H9 (cell line): ENCODE measurements around the gene RHBDD1. TPM values are rescaled to one million over a fixed set of nuclear protein-coding genes. Genes with fewer than 3 reads are reported as not detected.

ENCODE experiments used
- DNase-seq: peaks from one replicate; pipeline ENCODE4 v3.0.0-alpha.2; 2017
- H2AFZ ChIP-seq: one replicate; pipeline ENCODE4 v1.6.1; 2013; ENCODE audit warnings: mild to moderate bottlenecking, low read length, control low read depth, moderate library complexity
- H2AK5ac ChIP-seq: 2 replicates; pipeline ENCODE4 v1.6.1; 2013; ENCODE audit warnings: low read length, control low read depth, mixed read lengths; ENCODE audit not compliant: insufficient read length
- H2BK120ac ChIP-seq: one replicate; pipeline ENCODE4 v1.6.1; 2013; ENCODE audit warnings: low read depth, mild to moderate bottlenecking, low read length, control low read depth, inconsistent platforms; ENCODE audit not compliant: poor library complexity, severe bottlenecking
- H2BK12ac ChIP-seq: 2 replicates; pipeline ENCODE4 v1.6.1; 2013; ENCODE audit warnings: low read length, control low read depth, mixed read lengths, low read depth; ENCODE audit not compliant: insufficient read length
- H2BK15ac ChIP-seq: 2 replicates; pipeline ENCODE4 v1.6.1; 2013; ENCODE audit warnings: low read depth, low read length, control low read depth
- H2BK20ac ChIP-seq: one replicate; pipeline ENCODE4 v1.6.1; 2013; ENCODE audit warnings: low read depth, mild to moderate bottlenecking, low read length, control low read depth, inconsistent platforms; ENCODE audit not compliant: poor library complexity, severe bottlenecking
- H2BK5ac ChIP-seq: 2 replicates; pipeline ENCODE4 v1.6.1; 2013; ENCODE audit warnings: low read length, control low read depth, mixed read lengths; ENCODE audit not compliant: insufficient read length
- H3K14ac ChIP-seq: 2 replicates; pipeline ENCODE4 v1.6.1; 2013; ENCODE audit warnings: low read length, control low read depth; ENCODE audit not compliant: insufficient read depth
- H3K18ac ChIP-seq: 2 replicates; pipeline ENCODE4 v1.6.1; 2013; ENCODE audit warnings: low read depth, mild to moderate bottlenecking, mixed read lengths, low read length, control low read depth; ENCODE audit not compliant: insufficient read length
- H3K23ac ChIP-seq: 2 replicates; pipeline ENCODE4 v1.6.1; 2013; ENCODE audit warnings: low read length, control low read depth, mixed read lengths, low read depth; ENCODE audit not compliant: insufficient read length
- H3K23me2 ChIP-seq: 2 replicates; pipeline ENCODE4 v1.6.1; 2013; ENCODE audit warnings: low read depth, mild to moderate bottlenecking, mixed read lengths, low read length, control low read depth; ENCODE audit not compliant: insufficient read length, poor library complexity, severe bottlenecking
- H3K27ac ChIP-seq: 2 replicates; pipeline ENCODE4 v1.5.1; 2013; ENCODE audit warnings: low read length, control low read depth, mixed read lengths, low read depth; ENCODE audit not compliant: insufficient read length
- H3K27me3 ChIP-seq: 2 replicates; pipeline ENCODE4 v1.6.1; 2013; ENCODE audit warnings: low read length, control low read depth, inconsistent platforms; ENCODE audit not compliant: insufficient read depth
- H3K4ac ChIP-seq: 2 replicates; pipeline ENCODE4 v1.6.1; 2013; ENCODE audit warnings: low read depth, mild to moderate bottlenecking, control low read depth, inconsistent platforms, low read length, moderate library complexity
- H3K4me1 ChIP-seq: 2 replicates; pipeline ENCODE4 v1.6.1; 2013; ENCODE audit warnings: low read length, control low read depth, inconsistent platforms; ENCODE audit not compliant: insufficient read depth
- H3K4me2 ChIP-seq: 2 replicates; pipeline ENCODE4 v1.6.1; 2013; ENCODE audit warnings: low read length, control low read depth, mixed read lengths; ENCODE audit not compliant: insufficient read length, insufficient read depth
- H3K56ac ChIP-seq: 2 replicates; pipeline ENCODE4 v1.6.1; 2013; ENCODE audit warnings: low read depth, mild to moderate bottlenecking, mixed read lengths, low read length, control low read depth; ENCODE audit not compliant: insufficient read length
- H3K79me1 ChIP-seq: 2 replicates; pipeline ENCODE4 v1.6.1; 2013; ENCODE audit warnings: low read depth, mild to moderate bottlenecking, moderate library complexity, low read length, control low read depth, inconsistent platforms; ENCODE audit not compliant: insufficient read depth, poor library complexity, severe bottlenecking
- H3K79me2 ChIP-seq: 2 replicates; pipeline ENCODE4 v1.6.1; 2013; ENCODE audit warnings: low read length, control low read depth, inconsistent platforms; ENCODE audit not compliant: insufficient read depth
- H3K9ac ChIP-seq: 2 replicates; pipeline ENCODE4 v1.6.1; 2013; ENCODE audit warnings: low read length, control low read depth, mixed read lengths; ENCODE audit not compliant: insufficient read length; ENCODE audit errors: extremely low read depth
- H3K9me3 ChIP-seq: one replicate; pipeline ENCODE4 v1.6.1; 2013; ENCODE audit warnings: low read depth, low read length, inconsistent platforms; ENCODE audit not compliant: control insufficient read depth
- H3T11ph ChIP-seq: one replicate; pipeline ENCODE4 v1.6.1; 2013; ENCODE audit warnings: mild to moderate bottlenecking, low read length, control low read depth, inconsistent platforms
- H4K20me1 ChIP-seq: one replicate; pipeline ENCODE4 v1.6.1; 2013; ENCODE audit not compliant: control insufficient read depth, insufficient read length, insufficient read depth
- H4K5ac ChIP-seq: 2 replicates; pipeline ENCODE4 v1.6.1; 2013; ENCODE audit warnings: low read depth, mild to moderate bottlenecking, mixed read lengths, low read length, control low read depth; ENCODE audit not compliant: insufficient read length
- H4K8ac ChIP-seq: replicated peaks from 2 replicates; pipeline ENCODE4 v1.6.1; 2013; ENCODE audit warnings: low read length, control low read depth, mixed read lengths, low read depth; ENCODE audit not compliant: insufficient read length
- H4K91ac ChIP-seq: 2 replicates; pipeline ENCODE4 v1.6.1; 2013; ENCODE audit warnings: low read depth, mild to moderate bottlenecking, moderate library complexity, mixed read lengths, low read length, control low read depth; ENCODE audit not compliant: insufficient read length
- H3K27ac Mint-ChIP-seq, 3 experiments: 2 replicates in 2 of 3; 3 replicates in 1 of 3; pipeline ENCODE4 v1.8.0; 2020 to 2021; ENCODE audit warnings: mixed read lengths in 3 of 3, mild to moderate bottlenecking in 1 of 3, moderate library complexity in 1 of 3
- H3K27me3 Mint-ChIP-seq: 2 replicates; pipeline ENCODE4 v1.8.0; 2021; ENCODE audit warnings: low read depth, mild to moderate bottlenecking, moderate library complexity, mixed read lengths
- H3K36me3 Mint-ChIP-seq, 3 experiments: 2 replicates in 2 of 3; 3 replicates in 1 of 3; pipeline ENCODE4 v1.8.0; 2020 to 2021; ENCODE audit warnings: low read depth in 3 of 3, mixed read lengths in 3 of 3; ENCODE audit not compliant: insufficient read depth in 1 of 3
- H3K4me1 Mint-ChIP-seq, 2 experiments: 2 replicates each; pipeline ENCODE4 v1.8.0; 2020; ENCODE audit warnings: mixed read lengths in 2 of 2
- H3K4me3 Mint-ChIP-seq, 2 experiments: 2 replicates in 1 of 2; 3 replicates in 1 of 2; pipeline ENCODE4 v1.8.0; 2020 to 2021; ENCODE audit warnings: mild to moderate bottlenecking in 2 of 2, mixed read lengths in 2 of 2, moderate library complexity in 1 of 2
- H3K9me3 Mint-ChIP-seq, 2 experiments: 2 replicates in 1 of 2; 3 replicates in 1 of 2; pipeline ENCODE4 v1.8.0; 2020; ENCODE audit warnings: mild to moderate bottlenecking in 2 of 2, mixed read lengths in 2 of 2, moderate library complexity in 1 of 2
- CTCF ChIP-seq: fragments of 200-600 bp; sonication (generic); conservative IDR thresholded peaks from 3 replicates; pipeline ENCODE4 v1.8.0; 2021; ENCODE audit warnings: antibody characterized with exemption, mild to moderate bottlenecking
- WGBS: extraction: QIAGEN DNeasy Blood & Tissue Kit; methylation state at CpG from one replicate; pipeline ENCODE4 v1.1.7; 2013; ENCODE audit warnings: missing lambda C conversion rate, low lambda C conversion rate, mixed read lengths; ENCODE audit not compliant: insufficient read length; ENCODE audit errors: extremely low coverage; 5-methylcytosine and 5-hydroxymethylcytosine counted together
- total RNA-seq: library from RNA; stranded (reverse); gene quantifications from 2 replicates; pipeline ENCODE4 v1.2.1, GENCODE V29; 2021

Gene RHBDD1
- total RNA-seq, 1 experiment from 2014 or later, result 24.9 TPM

GRCh38 chr2:226875438-226876225 lies 39.8 kb downstream of the RHBDD1 start:
- no peak overlapping the region for H2BK12ac ChIP-seq
- H4K5ac ChIP-seq, result no peak overlapping the region
- H3K4me3 Mint-ChIP-seq, result no peak overlapping the region
- H3K36me3 Mint-ChIP-seq, result peaks cover 0 to 3% (median 0%) of the 10 kb centered on the region in 3 experiments; a peak in 2 of 7 replicates
- H3K27ac ChIP-seq, result no peak overlapping the region
- H3K4me2 ChIP-seq, result no peak overlapping the region
- no peak overlapping the region for H3T11ph ChIP-seq
- H2BK5ac ChIP-seq, result no peak overlapping the region
- no peak overlapping the region for H3K18ac ChIP-seq
- no peaks in the 10 kb centered on the region for H3K27me3 ChIP-seq
- H4K8ac ChIP-seq, result no peak overlapping the region
- H2AK5ac ChIP-seq, result no peak overlapping the region
- H4K20me1 ChIP-seq, result no peaks in the 10 kb centered on the region
- no peak overlapping the region for H3K56ac ChIP-seq
- no peaks in the 10 kb centered on the region for H3K9me3 Mint-ChIP-seq
- no peak for DNase-seq
- H4K91ac ChIP-seq, result no peak overlapping the region
- H3K23ac ChIP-seq, result no peak overlapping the region
- H2AFZ ChIP-seq, result no peak overlapping the region
- no peak for TF ChIP-seq CTCF
- no peak overlapping the region for H2BK120ac ChIP-seq
- no peak overlapping the region for H2BK15ac ChIP-seq
- no peaks in the 10 kb centered on the region for H3K9me3 ChIP-seq
- no peaks in the 10 kb centered on the region for H3K27me3 Mint-ChIP-seq
- H2BK20ac ChIP-seq, result no peak overlapping the region
- no peak overlapping the region for H3K9ac ChIP-seq
- peaks cover 10 to 15% of the 10 kb centered on the region in 2 experiments for H3K4me1 Mint-ChIP-seq
- H3K23me2 ChIP-seq, result no peaks in the 10 kb centered on the region
- no peaks in the 10 kb centered on the region for H3K79me2 ChIP-seq
- no CpG with 5 or more reads among the region's 5 CpGs for WGBS
- peak overlapping the region in 1 of 3 experiments; percentile 47; a peak in 2 of 7 replicates for H3K27ac Mint-ChIP-seq
- H3K79me1 ChIP-seq, result no peaks in the 10 kb centered on the region
- H3K14ac ChIP-seq, result no peak overlapping the region
- H3K4me1 ChIP-seq, result no peaks in the 10 kb centered on the region
- no peak overlapping the region for H3K4ac ChIP-seq
